Renal cortex interstitium (tissue), 15 donors: ENCODE measurements around the gene TCF15. TPM values are rescaled to one million over a fixed set of nuclear protein-coding genes. Genes with fewer than 3 reads are reported as not detected.
A peak's percentile ranks its signal among the peaks of the same experiment; 100 is the strongest.

Experiments used
- DNase-seq, 11 donors: peaks; one replicate each; pipeline ENCODE4 v3.0.0-alpha.2; 2013; ENCODE audit warnings: low read depth in 9 of 11, low spot score in 4 of 11; ENCODE audit errors: extremely low read depth in 1 of 11
- long read RNA-seq, 16 experiments: transcript quantifications; one replicate each; lab custom pipeline, GENCODE V29; 2026
- polyA plus RNA-seq, 3 donors: library from polyadenylated mRNA; unstranded; fragments of 120-200 nt; gene quantifications; one replicate each; pipeline ENCODE4 v1.2.1, GENCODE V29; 2013; ENCODE audit not compliant: insufficient read length in 3 of 3

The TCF15 gene
- polyA plus RNA-seq: 1 to 10 TPM; 1.3 to 1.9 (median 1.3) TPM
- long read RNA-seq, donor 1, partial matches to known transcripts: 0 of 1 reads
- long read RNA-seq, donor 1, other reads (novel, unspliced or antisense): 0 of 1 reads
- long read RNA-seq, donor 2, partial matches to known transcripts: 0 of 4 reads
- long read RNA-seq, donor 2, other reads (novel, unspliced or antisense): 0 of 4 reads
- long read RNA-seq, donor 3, partial matches to known transcripts: 0 of 4 reads
- long read RNA-seq, donor 3, other reads (novel, unspliced or antisense): 0 of 4 reads
- long read RNA-seq, donor 4, transcript TCF15-201 (2 exons, 1,555 nt): major isoform, 9 of 9 reads
- long read RNA-seq, donor 4, partial matches to known transcripts: 0 of 9 reads
- long read RNA-seq, donor 4, other reads (novel, unspliced or antisense): 0 of 9 reads
- long read RNA-seq, donor 5, transcript TCF15-201 (2 exons, 1,555 nt): major isoform, 5 of 5 reads
- long read RNA-seq, donor 5, partial matches to known transcripts: 0 of 5 reads
- long read RNA-seq, donor 5, other reads (novel, unspliced or antisense): 0 of 5 reads
- long read RNA-seq, donor 6, partial matches to known transcripts: 0 of 4 reads
- long read RNA-seq, donor 6, other reads (novel, unspliced or antisense): 0 of 4 reads
- long read RNA-seq, donor 7, partial matches to known transcripts: 0 of 3 reads
- long read RNA-seq, donor 7, other reads (novel, unspliced or antisense): 0 of 3 reads
- long read RNA-seq, donor 8, transcript TCF15-201 (2 exons, 1,555 nt): major isoform, 9 of 9 reads
- long read RNA-seq, donor 8, partial matches to known transcripts: 0 of 9 reads
- long read RNA-seq, donor 8, other reads (novel, unspliced or antisense): 0 of 9 reads
- long read RNA-seq, donor 9, partial matches to known transcripts: 0 of 4 reads
- long read RNA-seq, donor 9, other reads (novel, unspliced or antisense): 0 of 4 reads
- long read RNA-seq, donor 10, partial matches to known transcripts: 0 of 3 reads
- long read RNA-seq, donor 10, other reads (novel, unspliced or antisense): 0 of 3 reads
- long read RNA-seq, donor 11, transcript TCF15-201 (2 exons, 1,555 nt): major isoform, 5 of 5 reads
- long read RNA-seq, donor 11, partial matches to known transcripts: 0 of 5 reads
- long read RNA-seq, donor 11, other reads (novel, unspliced or antisense): 0 of 5 reads
- long read RNA-seq, donor 12, partial matches to known transcripts: 0 of 2 reads
- long read RNA-seq, donor 12, other reads (novel, unspliced or antisense): 0 of 2 reads
- long read RNA-seq, donor 13, transcript TCF15-201 (2 exons, 1,555 nt): major isoform, 11 of 11 reads
- long read RNA-seq, donor 13, partial matches to known transcripts: 0 of 11 reads
- long read RNA-seq, donor 13, other reads (novel, unspliced or antisense): 0 of 11 reads
- long read RNA-seq, donor 14, transcript TCF15-201 (2 exons, 1,555 nt): major isoform, 6 of 6 reads
- long read RNA-seq, donor 14, partial matches to known transcripts: 0 of 6 reads
- long read RNA-seq, donor 14, other reads (novel, unspliced or antisense): 0 of 6 reads
- long read RNA-seq, donor 15, partial matches to known transcripts: 0 of 1 reads
- long read RNA-seq, donor 15, other reads (novel, unspliced or antisense): 0 of 1 reads
- long read RNA-seq, donor 16, transcript TCF15-201 (2 exons, 1,555 nt): major isoform, 6 of 6 reads
- long read RNA-seq, donor 16, partial matches to known transcripts: 0 of 6 reads
- long read RNA-seq, donor 16, other reads (novel, unspliced or antisense): 0 of 6 reads

- DNase-seq: peak in 8 of 11 donors; percentile 33 to 62 (median 56)
Observed at GRCh38 chr20:610130-611046, at the start of gene TCF15. TCF15 (minus strand) TSS chr20:610309; CDS start chr20:610237, 72 bp downstream.

- no peak for DNase-seq
Observed at GRCh38 chr20:658731-659291, 48.7 kb upstream of the TCF15 start.

GRCh38 chr20:658202-658601, 48.1 kb upstream of the TCF15 start:
- DNase-seq: no peak

GRCh38 chr20:655726-656624, 45.9 kb upstream of the TCF15 start:
- DNase-seq: no peak

- no peak for DNase-seq
Observed at GRCh38 chr20:654417-654750, 44.3 kb upstream of the TCF15 start.

- no peak for DNase-seq
Observed at GRCh38 chr20:653590-654416, 43.7 kb upstream of the TCF15 start.

- DNase-seq: peak in 9 of 11 donors; percentile 33 to 81 (median 70)
Observed at GRCh38 chr20:653110-653589, 43.0 kb upstream of the TCF15 start, which contains the start of gene SRXN1. SRXN1 (minus strand) TSS chr20:653200; CDS start chr20:653185, 15 bp downstream.

GRCh38 chr20:652615-653109, 42.6 kb upstream of the TCF15 start:
- no peak for DNase-seq

GRCh38 chr20:651713-652614, 41.9 kb upstream of the TCF15 start:
- no peak for DNase-seq

- no peak for DNase-seq
Observed at GRCh38 chr20:650954-651353, 40.8 kb upstream of the TCF15 start.

- DNase-seq: no peak
Observed at GRCh38 chr20:650281-650680, 40.2 kb upstream of the TCF15 start.

GRCh38 chr20:647479-648019, 37.4 kb upstream of the TCF15 start:
- DNase-seq: no peak

GRCh38 chr20:646868-647233, 36.7 kb upstream of the TCF15 start:
- no peak for DNase-seq
